Left kidney (tissue), 2 donors: ENCODE measurements around the gene ALPK1. TPM values are rescaled to one million over a fixed set of nuclear protein-coding genes. Genes with fewer than 3 reads are reported as not detected.
A peak's percentile ranks its signal among the peaks of the same experiment; 100 is the strongest.
"Not testable (repeated sequence)": the region's sequence is repeated elsewhere in the genome, so short reads cannot be mapped to it uniquely, and the experiment has no call there.

Experiments used
- DNase-seq: peaks from one replicate; pipeline ENCODE4 v3.0.0-alpha.2; 2013
- polyA plus RNA-seq: library from polyadenylated mRNA; unstranded; fragments of 120-200 nt; gene quantifications from one replicate; pipeline ENCODE4 v1.2.1, GENCODE V29; 2013; ENCODE audit not compliant: insufficient read length

Gene ALPK1
- polyA plus RNA-seq, 1 donor: 20.6 TPM

- DNase-seq: no peak
These were observed 81.1 kb downstream of the ALPK1 start for GRCh38 chr4:112378243-112378620.

GRCh38 chr4:112378858-112379257 is 81.7 kb downstream of the ALPK1 start:
- DNase-seq: no peak

- peak; percentile 38 for DNase-seq
These were observed 82.1 kb downstream of the ALPK1 start for GRCh38 chr4:112379306-112379705.

- DNase-seq: no peak
These were observed 85.0 kb downstream of the ALPK1 start for GRCh38 chr4:112381996-112382692.

GRCh38 chr4:112386071-112386470 is 88.9 kb downstream of the ALPK1 start:
- DNase-seq: peak; percentile 38

GRCh38 chr4:112402098-112402497 is 104.9 kb downstream of the ALPK1 start:
- no peak for DNase-seq

GRCh38 chr4:112403101-112403945 is 106.2 kb downstream of the ALPK1 start:
- no peak for DNase-seq

GRCh38 chr4:112410364-112410763 is 113.2 kb downstream of the ALPK1 start:
- DNase-seq: no peak

- DNase-seq: no peak
These were observed 113.6 kb downstream of the ALPK1 start for GRCh38 chr4:112410804-112411203.

- DNase-seq: no peak
These were observed 114.8 kb downstream of the ALPK1 start for GRCh38 chr4:112411781-112412550.

- DNase-seq: no peak
These were observed 119.3 kb downstream of the ALPK1 start for GRCh38 chr4:112416464-112416863.

GRCh38 chr4:112418092-112418491 is 120.9 kb downstream of the ALPK1 start:
- no peak for DNase-seq

- DNase-seq: no peak
These were observed 124.7 kb downstream of the ALPK1 start for GRCh38 chr4:112421911-112422310.

- DNase-seq: no peak
These were observed 125.5 kb downstream of the ALPK1 start for GRCh38 chr4:112422644-112423043.

- DNase-seq: no peak
These were observed 126.4 kb downstream of the ALPK1 start for GRCh38 chr4:112423591-112423990.

GRCh38 chr4:112425823-112426222 is 128.7 kb downstream of the ALPK1 start:
- DNase-seq: no peak

- no peak for DNase-seq
These were observed 129.2 kb downstream of the ALPK1 start for GRCh38 chr4:112426416-112426815.

- no peak for DNase-seq
These were observed 134.0 kb downstream of the ALPK1 start for GRCh38 chr4:112431158-112431557.

- DNase-seq: no peak
These were observed 139.8 kb downstream of the ALPK1 start for GRCh38 chr4:112436987-112437386.

- DNase-seq: not testable (repeated sequence)
These were observed 145.1 kb downstream of the ALPK1 start for GRCh38 chr4:112442226-112442625.

GRCh38 chr4:112448306-112449132 is 151.3 kb downstream of the ALPK1 start:
- no peak for DNase-seq

GRCh38 chr4:112449708-112450107 is 152.5 kb downstream of the ALPK1 start:
- DNase-seq: no peak
